ENCODE results near the gene RITA1.
A peak's percentile ranks its signal among the peaks of the same experiment; 100 is the strongest.

Gene RITA1

GRCh38 chr12:113152835-113153814 lies 32.4 kb upstream of the RITA1 start:
- TF ChIP-seq MAX (IDR thresholded peaks at IDR 0.05; ENCODE audit: low read depth, low read length) (no peak; the same call in 1 of the 2 replicates), CTCF (IDR thresholded peaks at IDR 0.05; ENCODE audit: low read depth, low read length) (peak; percentile 69)
- DNase-seq (ENCODE audit: low read depth) = peak; percentile 90

GRCh38 chr12:113154351-113154973 lies 31.1 kb upstream of the RITA1 start:
- no peak for DNase-seq (ENCODE audit: low read depth)
- TF ChIP-seq MYC (IDR thresholded peaks at IDR 0.05; ENCODE audit: low read depth, low read length) = no peak
- H3K4me3 ChIP-seq (ENCODE audit: low read depth, low read length) = no peak overlapping the region

More at GRCh38 chr12:113152835-113153814, 32.4 kb upstream of the RITA1 start:
- peak overlapping the region; percentile 42 for H3K4me3 ChIP-seq (ENCODE audit: low read depth, low read length)

GRCh38 chr12:113155060-113155459 lies 30.5 kb upstream of the RITA1 start:
- DNase-seq (ENCODE audit: low read depth) = no peak
- H3K4me3 ChIP-seq (ENCODE audit: low read depth, low read length) = no peak overlapping the region
- TF ChIP-seq MYC (IDR thresholded peaks at IDR 0.05; ENCODE audit: low read depth, low read length) = no peak
- TF ChIP-seq MAX (IDR thresholded peaks at IDR 0.05; ENCODE audit: low read depth, low read length) = no peak

GRCh38 chr12:113155646-113156045 lies 29.9 kb upstream of the RITA1 start:
- TF ChIP-seq CTCF (IDR thresholded peaks at IDR 0.05; ENCODE audit: low read depth, low read length) = no peak
- TF ChIP-seq MYC (IDR thresholded peaks at IDR 0.05; ENCODE audit: low read depth, low read length) = no peak
- no peak for TF ChIP-seq POLR2A (IDR thresholded peaks at IDR 0.05; ENCODE audit: extremely low read depth, insufficient read length)
- TF ChIP-seq MAX (IDR thresholded peaks at IDR 0.05; ENCODE audit: low read depth, low read length) = no peak
- DNase-seq (ENCODE audit: low read depth) = no peak
- no peak overlapping the region for H3K4me3 ChIP-seq (ENCODE audit: low read depth, low read length)

GRCh38 chr12:113157218-113157859 lies 28.2 kb upstream of the RITA1 start:
- TF ChIP-seq MAX (IDR thresholded peaks at IDR 0.05; ENCODE audit: low read depth, low read length) (no peak), CTCF (IDR thresholded peaks at IDR 0.05; ENCODE audit: low read depth, low read length) (no peak), MYC (IDR thresholded peaks at IDR 0.05; ENCODE audit: low read depth, low read length) (no peak), POLR2A (IDR thresholded peaks at IDR 0.05; ENCODE audit: extremely low read depth, insufficient read length) (no peak)
- DNase-seq (ENCODE audit: low read depth) = no peak

GRCh38 chr12:113158439-113159203 lies 26.9 kb upstream of the RITA1 start:
- TF ChIP-seq MAX (IDR thresholded peaks at IDR 0.05; ENCODE audit: low read depth, low read length) (no peak), MYC (IDR thresholded peaks at IDR 0.05; ENCODE audit: low read depth, low read length) (no peak), CTCF (IDR thresholded peaks at IDR 0.05; ENCODE audit: low read depth, low read length) (no peak), POLR2A (IDR thresholded peaks at IDR 0.05; ENCODE audit: extremely low read depth, insufficient read length) (no peak)
- no peak overlapping the region for H3K4me3 ChIP-seq (ENCODE audit: low read depth, low read length)
- DNase-seq (ENCODE audit: low read depth) = no peak

More at GRCh38 chr12:113157218-113157859, 28.2 kb upstream of the RITA1 start:
- no peak overlapping the region for H3K4me3 ChIP-seq (ENCODE audit: low read depth, low read length)

Data from NB4 (cell line).